Measurements from ENCODE around the gene PPP1R1C. TPM values are rescaled to one million over a fixed set of nuclear protein-coding genes. Genes with fewer than 3 reads are reported as not detected.

Gene PPP1R1C
- total RNA-seq, 1 donor from 2014 or later = 0.48 TPM

GRCh38 chr2:182058056-182058455, 72.4 kb downstream of the PPP1R1C start:
- intact Hi-C loops (cut with micrococcal nuclease) = no loop called here

GRCh38 chr2:182061739-182062138, 76.1 kb downstream of the PPP1R1C start:
- intact Hi-C loops (cut with micrococcal nuclease) = no loop called here

GRCh38 chr2:182062329-182062972, 76.8 kb downstream of the PPP1R1C start:
- intact Hi-C loops (cut with micrococcal nuclease) = no loop called here

DNA sequence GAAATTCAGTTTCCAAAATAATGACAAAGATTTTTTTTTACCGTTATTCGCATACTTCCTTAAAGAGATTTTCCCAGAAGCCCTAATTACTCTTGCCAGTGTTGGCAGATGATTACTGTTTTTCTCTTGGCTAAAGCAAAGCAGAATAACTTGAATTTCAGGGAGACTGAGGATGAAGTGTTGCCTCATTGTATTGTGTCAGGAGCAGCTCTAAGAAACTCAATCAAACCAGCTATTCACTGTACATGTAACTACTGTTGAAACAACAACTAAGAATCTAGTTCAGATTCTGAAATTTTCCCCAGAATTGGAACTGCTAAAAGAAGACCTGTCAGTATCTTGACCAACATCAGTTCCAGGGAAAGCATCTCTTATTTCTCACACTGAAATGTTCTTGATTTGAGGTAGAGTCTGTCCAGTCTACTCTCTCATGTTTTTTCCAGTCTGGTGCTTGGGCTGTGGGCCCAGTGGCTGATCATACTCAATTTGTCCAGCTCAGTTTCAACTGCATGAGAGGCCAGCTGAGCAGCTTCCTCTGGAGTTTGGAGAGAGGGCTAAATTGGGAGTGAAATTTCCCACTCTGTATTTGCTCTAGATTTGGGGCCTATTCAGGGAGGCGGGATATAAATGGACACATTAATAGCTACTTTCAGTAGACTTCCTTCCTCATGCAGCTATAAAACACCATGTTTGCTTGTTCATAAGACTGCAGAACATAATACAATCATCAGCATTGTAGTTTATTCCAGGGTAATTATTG, 78.5 kb downstream of the PPP1R1C start:
- intact Hi-C loops (cut with micrococcal nuclease) = no loop called here

GRCh38 chr2:182066400-182067087, 80.9 kb downstream of the PPP1R1C start:
- intact Hi-C loops (cut with micrococcal nuclease) = no loop called here

- intact Hi-C loops (cut with micrococcal nuclease) = no loop called here
Measured at GRCh38 chr2:182067393-182067792, 81.7 kb downstream of the PPP1R1C start.

DNA sequence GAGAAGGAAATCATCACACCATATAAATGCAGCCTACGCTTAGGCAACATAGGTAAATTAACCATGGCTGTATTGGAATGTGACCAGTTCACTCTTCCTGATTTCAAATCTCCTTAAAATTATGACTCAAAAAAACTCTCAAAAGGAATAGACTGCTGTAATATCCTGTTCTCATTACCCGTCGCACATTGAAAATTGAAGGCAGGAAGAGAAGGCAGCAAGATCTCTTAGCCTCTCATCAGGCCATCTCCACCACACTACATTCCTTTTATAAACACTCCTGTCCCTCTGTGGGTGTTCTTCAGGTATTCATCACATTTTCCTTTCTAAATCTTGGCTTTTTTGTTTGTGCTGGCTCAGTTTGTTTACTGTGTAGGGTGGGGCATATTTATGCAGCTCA, 83.2 kb downstream of the PPP1R1C start:
- intact Hi-C loops (cut with micrococcal nuclease) = no loop called here

DNA sequence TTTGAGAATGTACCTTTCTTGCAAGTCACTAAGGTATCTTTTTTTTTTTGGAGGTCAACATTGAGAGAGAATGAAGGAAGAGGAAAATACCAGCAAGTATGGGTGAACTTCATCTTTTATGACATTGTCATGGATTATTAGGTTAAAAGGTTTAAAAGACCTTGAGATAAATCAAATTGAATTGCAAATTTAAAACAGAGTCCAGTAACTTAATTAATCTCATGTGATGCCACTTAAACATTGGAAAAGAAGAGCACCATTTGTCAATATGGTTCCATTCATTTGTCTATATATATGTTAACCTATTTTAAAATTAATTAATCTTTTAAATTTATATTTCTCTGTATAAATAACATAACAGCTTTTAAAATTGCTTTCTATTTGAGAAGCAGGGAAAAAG, 83.8 kb downstream of the PPP1R1C start:
- intact Hi-C loops (cut with micrococcal nuclease) = no loop called here

GRCh38 chr2:182069908-182070307, 84.3 kb downstream of the PPP1R1C start:
- intact Hi-C loops (cut with micrococcal nuclease) = loop anchor here (10.0 kb wide), 1 partner anchor 995 kb away; no protein-coding TSS in a partner anchor

DNA sequence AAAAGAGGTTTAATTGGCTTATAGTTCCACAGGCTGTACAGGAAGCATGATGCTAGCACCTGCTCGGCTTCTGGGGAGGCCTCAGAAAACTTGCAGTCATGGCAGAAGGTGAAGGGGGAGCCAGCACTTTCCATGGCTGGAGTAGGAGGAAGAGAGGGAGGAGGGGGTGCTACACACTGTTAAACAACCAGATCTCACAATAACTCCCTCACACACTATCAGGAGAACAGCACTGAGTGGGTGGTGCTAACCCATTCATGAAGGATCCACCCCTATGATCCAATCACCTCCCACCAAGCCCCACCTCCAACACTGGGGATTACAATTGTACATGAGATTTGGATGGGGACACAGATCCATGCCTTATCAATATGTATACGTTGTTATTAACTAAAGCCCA, 85.1 kb downstream of the PPP1R1C start:
- intact Hi-C loops (cut with micrococcal nuclease) = loop anchor here (10.0 kb wide), 1 partner anchor 996 kb away; no protein-coding TSS in a partner anchor

DNA sequence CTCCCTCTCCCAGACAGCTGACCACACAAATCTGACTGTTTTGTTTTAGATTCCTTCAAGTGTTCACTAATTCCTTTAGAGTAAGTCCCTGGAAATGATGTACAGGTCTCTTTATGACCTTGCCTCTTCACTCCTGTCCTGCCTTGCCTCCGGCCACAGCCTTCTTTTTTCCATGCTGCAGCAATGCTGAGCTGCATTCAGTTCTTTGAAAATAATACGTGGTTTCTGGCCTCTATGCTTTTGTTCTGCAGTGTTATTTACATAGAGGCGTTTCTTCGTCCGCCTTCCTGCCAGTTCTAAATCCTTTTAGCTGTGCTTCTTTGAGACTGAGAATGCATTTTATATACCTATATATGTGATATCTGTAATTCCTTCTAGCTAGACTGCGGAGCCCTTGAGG, 87.2 kb downstream of the PPP1R1C start:
- intact Hi-C loops (cut with micrococcal nuclease) = loop anchor here (10.0 kb wide), 1 partner anchor 998 kb away; no protein-coding TSS in a partner anchor

GRCh38 chr2:182073613-182074012, 88.0 kb downstream of the PPP1R1C start:
- intact Hi-C loops (cut with micrococcal nuclease) = loop anchor here (10.0 kb wide), 1 partner anchor 999 kb away; no protein-coding TSS in a partner anchor

GRCh38 chr2:182077023-182077422, 91.4 kb downstream of the PPP1R1C start:
- intact Hi-C loops (cut with micrococcal nuclease) = loop anchor here (1.0 to 10.0 kb wide), 3 partner anchors 335 to 1002 kb away; no protein-coding TSS in a partner anchor

GRCh38 chr2:182077448-182078142, 91.9 kb downstream of the PPP1R1C start:
- intact Hi-C loops (cut with micrococcal nuclease) = loop anchor here (1.0 to 10.0 kb wide), 3 partner anchors 335 to 1003 kb away; no protein-coding TSS in a partner anchor

- intact Hi-C loops (cut with micrococcal nuclease) = loop anchor here (5.0 to 10.0 kb wide), 2 partner anchors 607 to 1004 kb away; no protein-coding TSS in a partner anchor
Measured at GRCh38 chr2:182078988-182079602, 93.4 kb downstream of the PPP1R1C start.

GRCh38 chr2:182080493-182080892, 94.8 kb downstream of the PPP1R1C start:
- intact Hi-C loops (cut with micrococcal nuclease) = no loop called here

GRCh38 chr2:182081602-182082260, 96.1 kb downstream of the PPP1R1C start:
- intact Hi-C loops (cut with micrococcal nuclease) = no loop called here

GRCh38 chr2:182088681-182089320, 103.1 kb downstream of the PPP1R1C start:
- intact Hi-C loops (cut with micrococcal nuclease) = no loop called here

DNA sequence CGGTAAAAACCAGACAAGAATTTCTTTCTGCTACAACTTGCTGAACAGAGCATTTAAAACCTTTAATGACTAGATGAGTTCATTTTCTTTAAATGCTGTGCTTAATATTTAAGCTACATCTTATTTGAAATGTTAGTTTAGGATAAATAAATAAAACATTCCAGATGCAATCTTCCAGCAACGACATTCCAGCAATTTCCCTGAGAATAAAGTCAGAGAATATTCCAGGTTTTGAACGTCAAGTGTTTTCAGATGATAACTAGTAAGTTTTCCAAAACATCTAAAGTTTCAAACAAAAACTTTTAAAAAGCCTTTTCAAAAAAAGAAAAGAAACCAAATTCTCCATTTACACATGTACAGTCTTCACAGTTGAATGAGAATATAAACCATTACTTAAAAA, 104.8 kb downstream of the PPP1R1C start:
- intact Hi-C loops (cut with micrococcal nuclease) = no loop called here

All from T-helper 2 cell treated with Interferon-gamma antibody and Interleukin-4, amounts not matched to agents 100 ng/mL and 5 ng/mL, for 36 hours (primary cell).